ENCODE data around the gene CLASP2. TPM values are rescaled to one million over a fixed set of nuclear protein-coding genes. Genes with fewer than 3 reads are reported as not detected.

The CLASP2 gene
- total and polyA plus RNA-seq, 2 of the 4 experiments (the other 2 are of a cell fraction), result 11.9 to 49.1 TPM

DNA sequence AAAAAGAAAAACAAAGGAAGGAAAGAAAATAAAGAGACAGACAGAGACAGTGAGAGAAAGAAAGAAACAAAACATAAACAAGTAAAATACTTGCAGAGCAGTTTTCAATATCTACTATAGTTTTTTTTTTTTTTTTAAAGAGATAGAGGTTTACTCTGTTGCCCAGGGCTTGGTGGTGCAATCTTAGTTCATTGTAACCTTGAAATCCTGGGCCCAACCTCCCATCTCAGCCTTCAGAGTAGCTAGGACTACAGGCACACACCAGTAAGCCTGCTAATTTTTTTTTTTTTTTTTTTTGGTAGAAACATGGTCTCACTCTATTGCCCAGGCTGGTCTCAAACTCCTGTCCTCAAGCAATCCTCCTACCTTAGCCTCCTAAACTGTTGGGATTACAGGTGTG lies 23.1 kb downstream of the CLASP2 start:
- ChIA-PET CTCF (no interaction called here), POLR2A (ENCODE audit: unreplicated experiment) (no interaction called here)
- H4K5ac ChIP-seq (ENCODE audit: low read depth, low read length), result no peak overlapping the region
- no peak overlapping the region for H4K8ac ChIP-seq (ENCODE audit: low read depth in 2 of 2, low read length in 2 of 2)
- H3K4me2 ChIP-seq (ENCODE audit: low read depth, low read length), result no peak overlapping the region
- no peak overlapping the region for H2AK9ac ChIP-seq (replicated peaks; ENCODE audit: low read depth, low read length, poor library complexity)
- no peak overlapping the region for H3K9ac ChIP-seq (ENCODE audit: low read depth, low read length)
- no peak overlapping the region for H3K56ac ChIP-seq (ENCODE audit: extremely low read depth, insufficient read depth, low read length)
- H3K27ac ChIP-seq (ENCODE audit: insufficient read depth, low read length), result no peak overlapping the region
- no peak overlapping the region for H3K14ac ChIP-seq (replicated peaks; ENCODE audit: low read depth, low read length)
- no peak for DNase-seq
- H3K27me3 ChIP-seq (ENCODE audit: control insufficient read depth, insufficient read depth, low read length), result no peaks in the 10 kb centered on the region
- H3K36me3 ChIP-seq (ENCODE audit: control insufficient read depth, insufficient read depth, low read length), result 0 out of 2 replicates have a peak, but pooled peaks cover 4% of the 10 kb centered on the region
- H3K9me1 ChIP-seq (ENCODE audit: insufficient read depth, low read length), result no peaks in the 10 kb centered on the region; the same call in 1 of the 2 replicates
- dilution Hi-C loops (cut with HindIII; ENCODE audit: low sequenced_read_pairs, unreplicated experiment) (no loop called here), intact Hi-C loops (cut with micrococcal nuclease) (no loop called here), in situ Hi-C loops (cut with MboI; ENCODE audit: low sequenced_read_pairs) (no loop called here)
- BruUV-seq (replicated peaks), result no TSS peak
- TF ChIP-seq MAZ (IDR thresholded peaks at IDR 0.05; ENCODE audit: borderline replicate concordance, low read depth, low read length) (no peak), CEBPB (IDR thresholded peaks at IDR 0.05; ENCODE audit: low read depth, low read length) (no peak), RFX5 (IDR thresholded peaks at IDR 0.05; ENCODE audit: low read depth, low read length) (no peak), BHLHE40 (IDR thresholded peaks at IDR 0.05; ENCODE audit: low read depth, low read length) (no peak), CHD1 (IDR thresholded peaks at IDR 0.05; ENCODE audit: low read depth, low read length) (no peak), RCOR1 (IDR thresholded peaks at IDR 0.05; ENCODE audit: insufficient replicate concordance, low read length) (no peak), MXI1 (IDR thresholded peaks at IDR 0.05; ENCODE audit: borderline replicate concordance, low read depth, low read length) (no peak), RAD21 (IDR thresholded peaks at IDR 0.05; ENCODE audit: low read length) (no peak), FOS (IDR thresholded peaks at IDR 0.05; ENCODE audit: low read depth, low read length) (no peak), SMC3 (IDR thresholded peaks at IDR 0.05; ENCODE audit: low read depth, low read length) (no peak), NFE2L2 (IDR thresholded peaks at IDR 0.05; ENCODE audit: low read depth, low read length) (no peak), POLR2A (IDR thresholded peaks at IDR 0.05; ENCODE audit: low read depth, low read length) (no peak)
- TF ChIP-seq, protein P1, sequence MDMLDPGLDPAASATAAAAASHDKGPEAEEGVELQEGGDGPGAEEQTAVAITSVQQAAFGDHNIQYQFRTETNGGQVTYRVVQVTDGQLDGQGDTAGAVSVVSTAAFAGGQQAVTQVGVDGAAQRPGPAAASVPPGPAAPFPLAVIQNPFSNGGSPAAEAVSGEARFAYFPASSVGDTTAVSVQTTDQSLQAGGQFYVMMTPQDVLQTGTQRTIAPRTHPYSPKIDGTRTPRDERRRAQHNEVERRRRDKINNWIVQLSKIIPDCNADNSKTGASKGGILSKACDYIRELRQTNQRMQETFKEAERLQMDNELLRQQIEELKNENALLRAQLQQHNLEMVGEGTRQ (IDR thresholded peaks at IDR 0.05; ENCODE audit: low read depth, low read length), result no peak
- TF ChIP-seq, protein P2, sequence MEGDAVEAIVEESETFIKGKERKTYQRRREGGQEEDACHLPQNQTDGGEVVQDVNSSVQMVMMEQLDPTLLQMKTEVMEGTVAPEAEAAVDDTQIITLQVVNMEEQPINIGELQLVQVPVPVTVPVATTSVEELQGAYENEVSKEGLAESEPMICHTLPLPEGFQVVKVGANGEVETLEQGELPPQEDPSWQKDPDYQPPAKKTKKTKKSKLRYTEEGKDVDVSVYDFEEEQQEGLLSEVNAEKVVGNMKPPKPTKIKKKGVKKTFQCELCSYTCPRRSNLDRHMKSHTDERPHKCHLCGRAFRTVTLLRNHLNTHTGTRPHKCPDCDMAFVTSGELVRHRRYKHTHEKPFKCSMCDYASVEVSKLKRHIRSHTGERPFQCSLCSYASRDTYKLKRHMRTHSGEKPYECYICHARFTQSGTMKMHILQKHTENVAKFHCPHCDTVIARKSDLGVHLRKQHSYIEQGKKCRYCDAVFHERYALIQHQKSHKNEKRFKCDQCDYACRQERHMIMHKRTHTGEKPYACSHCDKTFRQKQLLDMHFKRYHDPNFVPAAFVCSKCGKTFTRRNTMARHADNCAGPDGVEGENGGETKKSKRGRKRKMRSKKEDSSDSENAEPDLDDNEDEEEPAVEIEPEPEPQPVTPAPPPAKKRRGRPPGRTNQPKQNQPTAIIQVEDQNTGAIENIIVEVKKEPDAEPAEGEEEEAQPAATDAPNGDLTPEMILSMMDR (conservative IDR thresholded peaks at IDR 0.05; ENCODE audit: low read depth, low read length), result no peak
- TF ChIP-seq, protein P3, sequence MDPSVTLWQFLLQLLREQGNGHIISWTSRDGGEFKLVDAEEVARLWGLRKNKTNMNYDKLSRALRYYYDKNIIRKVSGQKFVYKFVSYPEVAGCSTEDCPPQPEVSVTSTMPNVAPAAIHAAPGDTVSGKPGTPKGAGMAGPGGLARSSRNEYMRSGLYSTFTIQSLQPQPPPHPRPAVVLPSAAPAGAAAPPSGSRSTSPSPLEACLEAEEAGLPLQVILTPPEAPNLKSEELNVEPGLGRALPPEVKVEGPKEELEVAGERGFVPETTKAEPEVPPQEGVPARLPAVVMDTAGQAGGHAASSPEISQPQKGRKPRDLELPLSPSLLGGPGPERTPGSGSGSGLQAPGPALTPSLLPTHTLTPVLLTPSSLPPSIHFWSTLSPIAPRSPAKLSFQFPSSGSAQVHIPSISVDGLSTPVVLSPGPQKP (IDR thresholded peaks at IDR 0.05; ENCODE audit: borderline replicate concordance, low read depth, low read length), result no peak
- no peak overlapping the region for H3K18ac ChIP-seq (ENCODE audit: low read depth, low read length)
- H2BK15ac ChIP-seq (ENCODE audit: low read depth, low read length), result no peak overlapping the region
- H3K4me3 ChIP-seq (ENCODE audit: insufficient read depth, low read depth, low read length), result no peak overlapping the region
- peaks cover 19 to 20% of the 10 kb centered on the region in 2 experiments for H3K79me1 ChIP-seq (ENCODE audit: low read depth in 1 of 2, low read length in 2 of 2)
- H2BK20ac ChIP-seq (ENCODE audit: low read depth, low read length), result no peak overlapping the region
- H4K91ac ChIP-seq (ENCODE audit: insufficient read depth, low read depth, low read length), result no peak overlapping the region
- H2AK5ac ChIP-seq (ENCODE audit: low read depth, low read length), result no peak overlapping the region
- H2BK5ac ChIP-seq (ENCODE audit: low read depth, low read length, poor library complexity, severe bottlenecking), result no peak overlapping the region
- no peak overlapping the region; the same call in 1 of the 2 replicates for H3K23ac ChIP-seq (ENCODE audit: low read depth, low read length)
- no peak overlapping the region for H2BK120ac ChIP-seq (ENCODE audit: low read depth, low read length)
- no peaks in the 10 kb centered on the region for H3K4me1 ChIP-seq (ENCODE audit: control insufficient read depth, insufficient read depth, low read length)
- H4K20me1 ChIP-seq (ENCODE audit: insufficient read depth, low read length), result no peaks in the 10 kb centered on the region
- H3K4ac ChIP-seq (ENCODE audit: low read depth, low read length), result no peak overlapping the region
- H3K9me3 ChIP-seq (ENCODE audit: control insufficient read depth, insufficient read depth, low read length), result no peaks in the 10 kb centered on the region
- no peak overlapping the region for H2AFZ ChIP-seq (replicated peaks; ENCODE audit: low read length, poor library complexity)
- no peak for ATAC-seq (ENCODE audit: low read depth)

Measured in IMR-90 (cell line).